ENCODE data around the gene PSMB10. TPM values are rescaled to one million over a fixed set of nuclear protein-coding genes. Genes with fewer than 3 reads are reported as not detected.
"Not testable (repeated sequence)": the region's sequence is repeated elsewhere in the genome, so short reads cannot be mapped to it uniquely, and the experiment has no call there.

PSMB10 gene
- total RNA-seq, 1 experiment from 2014 or later, result 28.7 TPM

DNA sequence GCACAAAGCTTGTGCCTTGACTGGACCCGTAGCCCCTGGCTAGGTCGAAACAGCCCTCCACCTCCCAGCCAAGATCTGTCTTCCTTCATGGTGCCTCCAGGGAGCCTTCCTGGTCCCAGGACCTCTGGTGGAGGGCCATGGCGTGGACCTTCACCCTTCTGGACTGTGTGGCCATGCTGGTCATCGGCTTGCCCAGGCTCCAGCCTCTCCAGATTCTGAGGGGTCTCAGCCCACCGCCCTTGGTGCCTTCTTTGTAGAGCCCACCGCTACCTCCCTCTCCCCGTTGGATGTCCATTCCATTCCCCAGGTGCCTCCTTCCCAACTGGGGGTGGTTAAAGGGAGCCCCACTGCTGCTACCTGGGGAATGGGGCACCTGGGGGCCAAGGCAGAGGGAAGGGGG lies 8.5 kb downstream of the PSMB10 start:
- no peak for DNase-seq (ENCODE audit: extremely low read depth, low read depth)

DNA sequence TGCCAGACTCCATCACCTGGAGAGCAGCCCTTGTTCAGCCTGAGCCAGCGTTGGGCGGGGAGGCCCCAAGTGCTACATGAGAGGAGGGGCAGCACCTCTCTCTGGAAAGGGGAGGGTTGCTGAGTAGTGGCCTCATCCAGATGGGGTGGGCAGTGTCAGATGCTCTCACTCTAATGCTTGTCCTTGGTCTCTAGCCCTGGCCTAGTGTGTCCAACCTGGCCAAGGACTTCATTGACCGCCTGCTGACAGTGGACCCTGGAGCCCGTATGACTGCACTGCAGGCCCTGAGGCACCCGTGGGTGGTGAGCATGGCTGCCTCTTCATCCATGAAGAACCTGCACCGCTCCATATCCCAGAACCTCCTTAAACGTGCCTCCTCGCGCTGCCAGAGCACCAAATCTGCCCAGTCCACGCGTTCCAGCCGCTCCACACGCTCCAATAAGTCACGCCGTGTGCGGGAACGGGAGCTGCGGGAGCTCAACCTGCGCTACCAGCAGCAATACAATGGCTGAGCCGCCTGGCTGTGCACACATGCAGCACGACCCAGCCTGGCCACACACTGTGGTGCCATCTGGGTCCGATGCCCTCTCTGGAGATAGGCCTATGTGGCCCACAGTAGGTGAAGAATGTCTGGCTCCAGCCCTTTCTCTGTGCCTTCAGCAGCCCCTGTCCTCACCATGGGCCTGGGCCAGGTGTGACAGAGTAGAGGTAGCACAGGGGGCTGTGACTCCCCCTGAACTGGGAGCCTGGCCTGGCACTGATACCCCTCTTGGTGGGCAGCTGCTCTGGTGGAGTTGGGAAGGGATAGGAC lies 9.3 kb downstream of the PSMB10 start:
- no peak for DNase-seq (ENCODE audit: extremely low read depth, low read depth)

DNA sequence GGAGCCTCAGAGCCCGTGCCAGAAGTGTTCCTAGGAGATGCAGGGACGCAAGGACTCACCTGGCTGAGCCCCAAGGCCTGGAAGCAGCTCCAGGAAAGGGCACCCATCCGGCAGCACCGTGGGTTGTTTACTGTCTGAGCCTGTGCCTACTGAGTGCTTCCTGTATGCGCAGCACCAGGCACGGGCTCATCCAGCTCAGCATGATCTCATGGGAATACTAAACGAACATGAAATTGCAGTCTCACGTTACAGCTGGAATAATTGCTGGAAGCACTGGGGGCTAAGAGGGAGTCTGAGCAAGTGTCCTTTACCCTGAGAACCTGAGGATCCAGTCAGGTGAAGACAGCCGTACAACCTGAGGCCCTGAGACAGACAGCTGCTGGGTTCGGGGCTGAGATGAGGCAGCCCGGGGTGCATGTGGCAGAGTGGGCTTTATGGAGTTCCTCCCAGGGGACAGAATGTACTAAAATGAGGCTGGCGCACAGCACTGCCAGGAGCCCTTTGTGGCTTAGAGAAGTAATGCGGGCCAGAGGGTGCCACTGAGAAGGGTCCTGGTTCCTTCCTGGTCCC lies 10.4 kb downstream of the PSMB10 start:
- no peak for DNase-seq (ENCODE audit: extremely low read depth, low read depth)

DNA sequence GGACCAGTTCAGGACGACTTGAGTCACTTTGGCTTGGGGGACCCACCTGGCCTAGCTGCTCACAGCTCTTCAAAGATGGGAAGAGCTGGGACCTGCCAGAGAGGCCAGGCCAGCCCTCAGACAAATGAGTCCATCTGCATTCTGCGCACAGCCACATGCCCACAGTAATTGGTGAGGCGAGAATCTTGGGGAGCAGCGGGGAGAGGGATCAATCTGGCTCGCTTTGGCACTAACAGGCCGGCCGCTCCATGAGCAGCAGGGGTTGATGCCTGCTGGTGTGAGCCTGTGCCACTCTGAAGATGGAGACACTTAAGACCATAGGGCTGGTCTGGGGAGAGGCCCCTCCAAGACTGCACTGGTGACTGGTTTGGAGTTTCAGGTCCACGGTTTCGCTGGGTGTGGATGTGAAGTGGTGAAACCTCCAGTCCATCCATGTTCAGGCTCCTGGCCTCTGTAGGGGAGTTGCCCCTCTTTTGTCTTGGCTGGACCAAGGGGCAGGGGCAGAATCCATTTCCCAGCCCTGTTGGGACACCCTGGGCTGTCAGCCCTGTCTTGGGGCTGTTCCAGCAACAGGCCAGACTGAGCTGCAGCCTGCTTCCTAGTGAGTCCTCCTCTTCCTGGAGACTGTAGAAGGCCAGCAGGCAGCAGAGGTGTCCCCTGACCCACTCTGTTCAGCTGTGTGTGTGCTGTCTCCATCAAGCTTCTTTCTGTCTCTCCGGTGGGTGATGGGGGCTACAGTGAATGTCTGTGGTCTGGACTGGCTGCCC lies 12.3 kb downstream of the PSMB10 start:
- no peak for DNase-seq (ENCODE audit: extremely low read depth, low read depth)

DNA sequence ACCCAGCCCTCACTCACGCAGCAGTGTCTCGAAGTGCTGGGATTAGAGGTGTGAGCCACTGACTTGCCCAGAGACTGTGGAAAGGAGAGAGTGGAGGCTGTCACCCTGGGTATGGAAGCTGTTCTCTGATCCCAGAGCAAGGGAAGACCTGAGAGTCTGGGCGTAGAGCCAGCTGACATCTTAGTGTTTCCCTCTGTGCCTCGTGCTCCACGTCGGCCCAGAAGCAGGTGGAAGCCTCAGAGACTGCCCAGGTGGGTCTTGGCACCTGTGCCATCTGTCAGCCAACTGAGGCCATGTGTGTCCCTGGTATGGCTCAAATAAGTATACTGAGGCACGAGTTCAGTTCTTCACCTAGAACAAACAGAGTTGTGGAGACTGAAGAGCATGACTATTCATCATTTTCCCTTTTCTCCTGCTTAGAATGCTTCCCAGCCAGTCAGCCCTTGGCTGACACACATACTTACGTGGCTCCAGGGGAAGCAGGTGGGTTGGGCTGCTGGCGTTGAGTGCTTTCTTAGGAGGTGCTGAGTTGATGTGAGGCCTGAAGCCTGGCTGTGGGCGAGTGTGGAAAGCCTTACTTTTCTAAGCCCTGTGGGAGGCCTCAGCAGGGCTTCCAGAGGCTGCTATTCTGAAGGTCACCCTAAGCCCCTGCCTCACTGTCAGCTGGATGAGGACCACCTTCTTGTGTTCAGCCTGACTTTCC lies 13.1 kb downstream of the PSMB10 start:
- DNase-seq (ENCODE audit: extremely low read depth, low read depth), result no peak

DNA sequence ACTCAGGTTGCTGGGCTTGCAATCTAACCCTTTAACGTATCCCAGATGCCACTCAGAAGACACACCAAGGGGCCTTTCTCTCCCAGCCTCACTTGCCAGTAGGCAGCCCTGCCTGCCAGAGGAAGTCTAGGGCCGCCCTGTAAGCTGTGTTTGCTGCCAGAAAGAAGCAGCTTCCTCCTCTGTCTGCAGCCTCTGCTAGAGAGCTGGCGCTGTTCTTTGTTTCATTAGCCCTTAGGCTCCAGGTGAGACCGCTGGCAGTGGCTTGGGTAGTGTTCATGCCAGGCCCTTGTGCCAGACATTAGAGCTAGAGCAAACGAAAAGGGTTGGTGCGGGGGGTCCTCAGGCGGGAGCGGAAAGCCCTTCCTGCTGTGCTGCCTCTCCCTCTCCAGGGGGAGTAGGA lies 13.9 kb downstream of the PSMB10 start:
- DNase-seq (ENCODE audit: extremely low read depth, low read depth), result no peak

DNA sequence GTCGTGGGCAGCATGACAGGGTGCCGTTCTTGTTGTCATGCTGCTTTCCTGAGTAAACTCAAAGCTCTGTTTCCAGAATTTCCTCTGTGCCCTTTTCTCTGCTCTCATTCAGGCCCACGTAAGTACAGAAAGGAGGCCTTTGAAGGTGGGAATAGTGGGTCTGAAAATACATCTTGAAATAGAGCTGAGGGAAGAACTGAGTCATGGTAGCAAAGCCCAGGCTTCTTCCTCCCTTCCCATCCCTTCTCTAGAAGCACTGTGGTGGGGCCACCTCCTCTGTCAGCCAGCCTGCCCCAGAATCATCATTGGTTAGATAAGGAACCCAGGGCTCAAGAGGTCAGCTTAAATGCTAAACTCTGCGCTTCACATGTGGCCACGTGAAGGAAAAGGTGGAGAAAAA lies 14.4 kb downstream of the PSMB10 start:
- DNase-seq (ENCODE audit: extremely low read depth, low read depth), result no peak

DNA sequence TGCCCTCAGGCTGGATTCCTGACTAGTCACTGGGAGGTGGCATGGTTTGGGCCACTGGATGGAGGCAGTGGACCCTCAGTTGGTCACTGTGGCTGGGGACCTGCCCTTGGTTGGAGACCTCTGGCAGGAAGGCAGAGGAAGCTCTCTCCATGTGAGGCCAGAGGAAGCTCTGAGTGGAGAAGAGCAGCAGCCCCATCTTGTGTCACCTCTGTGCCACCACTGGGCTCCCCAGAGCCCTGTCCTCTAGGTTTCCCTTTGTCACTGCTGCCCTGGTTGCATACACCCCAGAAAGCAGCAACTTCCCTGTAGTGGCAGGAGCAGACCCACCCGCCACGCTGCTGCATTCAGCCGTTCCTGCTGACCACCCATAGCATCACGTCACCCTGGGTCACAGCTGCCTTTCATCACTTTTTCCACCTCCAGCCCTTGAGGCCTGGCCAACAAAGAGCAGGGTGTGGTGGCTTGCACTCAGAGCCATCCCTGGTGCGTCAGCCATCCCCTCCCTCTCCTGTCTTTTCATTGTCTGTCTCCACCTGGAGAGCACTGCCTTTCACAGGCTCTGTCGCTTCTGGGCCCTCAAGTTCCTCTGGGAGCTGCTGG lies 16.9 kb downstream of the PSMB10 start:
- DNase-seq (ENCODE audit: extremely low read depth, low read depth), result no peak

DNA sequence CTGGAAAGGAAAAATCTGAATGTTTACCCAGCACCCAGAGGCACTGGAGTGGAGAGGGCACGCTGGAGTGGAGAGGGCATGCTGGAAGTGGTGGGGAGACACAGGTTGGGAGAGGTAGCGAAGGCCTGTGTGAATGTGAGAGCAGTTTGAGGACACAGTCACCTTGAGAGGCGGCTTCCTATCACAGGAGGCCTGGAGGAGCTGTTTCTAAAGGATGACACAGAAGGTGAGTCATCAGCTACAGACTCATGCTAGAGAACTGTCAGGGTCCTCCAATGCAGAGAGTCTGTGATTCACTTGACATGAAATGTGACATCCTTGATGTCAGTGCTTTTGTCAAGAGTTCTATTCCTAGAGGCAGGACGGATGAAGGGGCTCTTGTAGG lies 18.8 kb downstream of the PSMB10 start:
- DNase-seq (ENCODE audit: extremely low read depth, low read depth), result peak; percentile 61

DNA sequence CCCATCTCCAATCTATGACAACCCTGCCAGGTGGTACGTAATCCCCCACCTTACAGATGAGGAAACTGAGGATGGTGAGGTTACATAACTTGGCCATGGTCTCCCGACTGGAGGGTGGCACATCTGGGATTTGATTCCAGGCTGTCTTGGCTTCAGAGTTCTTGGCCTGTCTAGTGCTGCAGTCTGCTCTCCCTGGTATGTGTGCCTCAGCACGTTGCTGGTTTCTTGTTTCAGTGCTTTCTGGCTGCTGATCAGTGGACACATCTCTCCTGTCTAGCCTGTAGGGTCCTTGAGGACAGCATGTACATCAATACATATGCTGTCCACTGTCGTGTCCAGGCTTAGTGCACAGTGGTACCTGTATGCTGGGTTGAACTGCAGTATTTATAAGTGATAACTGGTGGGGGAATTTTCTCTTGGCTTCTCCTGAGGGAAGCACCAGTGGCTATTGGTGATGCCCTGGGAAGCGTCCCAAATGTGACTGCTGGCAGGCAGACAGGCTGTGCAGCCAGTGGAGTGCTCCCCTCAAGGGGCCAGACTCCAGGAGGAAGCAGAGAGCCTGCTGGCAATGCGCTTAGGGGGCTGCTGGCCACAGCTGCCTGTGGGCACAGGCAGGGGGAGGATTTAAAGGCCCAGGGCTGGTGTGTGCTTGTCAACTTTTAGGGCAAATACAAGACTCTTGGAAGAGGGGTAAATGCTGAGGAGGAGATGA lies 19.4 kb downstream of the PSMB10 start:
- DNase-seq (ENCODE audit: extremely low read depth, low read depth), result no peak

DNA sequence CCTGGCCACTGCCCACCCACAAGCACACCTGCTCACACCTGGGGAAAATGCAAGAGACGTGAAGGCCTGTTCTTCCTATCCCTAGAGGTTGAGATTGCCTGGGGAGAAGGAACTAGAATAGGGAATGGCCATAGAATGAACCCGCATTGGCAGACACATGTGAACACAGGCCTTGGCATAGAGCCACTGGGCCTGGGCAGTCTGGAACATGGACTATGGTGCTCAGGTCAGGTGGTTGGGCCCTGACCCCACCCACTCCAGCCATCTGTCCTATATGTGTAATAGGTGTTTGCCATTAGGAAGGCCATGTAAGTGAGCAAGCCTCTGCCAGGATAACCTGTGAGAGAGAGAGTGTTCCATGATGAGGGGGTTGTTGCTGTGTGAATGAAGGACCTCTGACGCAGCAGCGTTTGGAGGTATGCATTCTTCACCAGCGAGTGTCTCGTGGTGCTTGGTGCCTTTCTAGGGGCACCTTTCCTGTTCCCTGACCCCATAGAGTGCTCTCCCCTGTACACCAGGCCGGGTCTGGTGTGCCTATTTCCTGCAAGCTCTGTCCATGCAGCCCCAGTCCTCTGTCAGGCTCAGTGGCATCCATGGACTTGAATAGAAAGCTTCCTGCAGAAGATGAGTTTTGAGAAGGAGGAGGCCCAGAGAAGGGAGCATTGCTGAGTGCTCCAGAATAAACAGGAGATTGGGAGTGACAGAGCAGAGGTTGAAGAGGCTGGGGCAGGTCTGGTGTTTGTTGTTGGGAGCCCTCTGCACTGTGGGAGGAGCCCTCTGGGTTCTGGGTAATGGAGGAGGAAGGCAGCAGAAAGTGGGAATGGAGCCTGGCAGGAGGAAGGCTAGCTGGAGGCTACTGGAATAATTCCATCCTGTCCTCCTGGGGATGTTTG lies 20.6 kb downstream of the PSMB10 start:
- DNase-seq (ENCODE audit: extremely low read depth, low read depth), result no peak

DNA sequence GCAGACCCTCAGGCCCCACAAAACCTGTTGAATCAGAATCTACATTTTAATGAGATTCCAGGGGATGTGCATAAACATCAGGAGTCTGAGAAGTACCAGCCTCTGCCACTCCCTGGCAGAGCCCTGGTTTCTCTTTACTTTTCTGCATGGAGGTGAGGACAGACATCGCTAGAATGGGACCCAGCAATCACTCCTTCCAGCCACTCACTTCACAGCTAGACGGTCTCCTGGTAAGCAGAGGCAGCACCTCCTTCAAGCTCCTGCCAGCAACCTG lies 21.2 kb downstream of the PSMB10 start:
- not testable (repeated sequence) for DNase-seq (ENCODE audit: extremely low read depth, low read depth)

DNA sequence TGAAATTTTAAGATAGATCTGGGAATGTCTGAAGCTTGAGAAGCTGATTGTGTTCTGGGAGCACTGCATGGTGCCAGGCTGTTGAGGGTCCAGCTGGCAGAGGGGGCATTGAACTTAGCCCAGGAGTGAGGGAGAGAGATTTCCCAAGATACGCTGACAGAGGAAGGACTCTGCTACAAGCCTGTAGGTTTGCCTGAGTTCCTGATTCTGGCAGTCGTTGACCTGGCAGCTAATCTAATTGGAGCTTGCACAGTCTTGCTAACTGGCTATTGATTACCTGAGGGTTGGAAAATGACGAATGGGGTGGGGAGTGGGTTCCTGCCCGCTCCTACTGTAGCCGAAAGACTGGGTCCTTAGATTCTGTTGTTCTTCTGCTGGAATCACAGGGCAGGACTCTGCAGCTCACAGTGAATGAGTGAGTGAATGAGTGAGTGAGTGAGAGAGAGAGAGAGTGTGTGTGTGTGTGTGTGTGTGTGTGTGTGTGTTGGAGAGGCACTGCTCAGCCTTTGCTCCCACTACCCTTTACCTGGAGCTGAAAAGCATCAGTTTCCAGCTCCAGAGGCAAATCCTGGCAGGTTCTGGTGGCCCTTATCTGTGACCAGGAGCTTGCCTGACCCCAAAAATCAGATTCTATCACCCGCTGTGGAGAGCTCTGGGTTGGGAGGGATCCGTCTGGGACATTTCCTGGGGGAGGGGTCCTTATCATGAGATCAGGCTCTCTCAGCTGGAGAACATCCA lies 21.7 kb downstream of the PSMB10 start:
- no peak for DNase-seq (ENCODE audit: extremely low read depth, low read depth)

DNA sequence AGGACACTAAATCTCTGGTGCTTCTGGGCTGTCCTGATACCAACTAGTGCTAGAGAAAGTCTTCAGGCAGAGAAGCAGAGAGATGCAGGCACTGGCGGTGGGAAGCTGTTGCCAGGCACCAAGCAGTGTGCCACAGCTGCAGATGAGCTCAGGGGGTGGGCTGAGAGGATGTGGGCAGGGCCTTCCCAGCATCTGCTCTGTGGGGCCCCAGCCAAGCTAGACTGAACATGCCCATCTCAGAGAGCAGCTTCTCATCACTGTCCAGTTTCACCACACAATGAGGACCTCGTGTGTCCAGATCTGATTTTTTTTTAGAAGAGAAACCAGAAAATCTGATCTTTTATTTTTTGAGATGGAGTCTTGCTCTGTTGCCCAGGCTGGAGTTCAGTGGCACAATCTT lies 26.5 kb downstream of the PSMB10 start:
- no peak for DNase-seq (ENCODE audit: extremely low read depth, low read depth)

DNA sequence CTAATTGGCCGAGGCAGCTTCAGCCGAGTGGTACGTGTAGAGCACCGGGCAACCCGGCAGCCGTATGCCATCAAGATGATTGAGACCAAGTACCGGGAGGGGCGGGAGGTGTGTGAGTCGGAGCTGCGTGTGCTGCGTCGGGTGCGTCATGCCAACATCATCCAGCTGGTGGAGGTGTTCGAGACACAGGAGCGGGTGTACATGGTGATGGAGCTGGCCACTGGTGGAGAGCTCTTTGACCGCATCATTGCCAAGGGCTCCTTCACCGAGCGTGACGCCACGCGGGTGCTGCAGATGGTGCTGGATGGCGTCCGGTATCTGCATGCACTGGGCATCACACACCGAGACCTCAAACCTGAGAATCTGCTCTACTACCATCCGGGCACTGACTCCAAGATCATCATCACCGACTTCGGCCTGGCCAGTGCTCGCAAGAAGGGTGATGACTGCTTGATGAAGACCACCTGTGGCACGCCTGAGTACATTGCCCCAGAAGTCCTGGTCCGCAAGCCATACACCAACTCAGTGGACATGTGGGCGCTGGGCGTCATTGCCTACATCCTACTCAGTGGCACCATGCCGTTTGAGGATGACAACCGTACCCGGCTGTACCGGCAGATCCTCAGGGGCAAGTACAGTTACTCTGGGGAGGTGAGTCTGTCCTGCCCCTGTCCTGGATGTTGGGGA lies 27.5 kb downstream of the PSMB10 start:
- DNase-seq (ENCODE audit: extremely low read depth, low read depth), result no peak

DNA sequence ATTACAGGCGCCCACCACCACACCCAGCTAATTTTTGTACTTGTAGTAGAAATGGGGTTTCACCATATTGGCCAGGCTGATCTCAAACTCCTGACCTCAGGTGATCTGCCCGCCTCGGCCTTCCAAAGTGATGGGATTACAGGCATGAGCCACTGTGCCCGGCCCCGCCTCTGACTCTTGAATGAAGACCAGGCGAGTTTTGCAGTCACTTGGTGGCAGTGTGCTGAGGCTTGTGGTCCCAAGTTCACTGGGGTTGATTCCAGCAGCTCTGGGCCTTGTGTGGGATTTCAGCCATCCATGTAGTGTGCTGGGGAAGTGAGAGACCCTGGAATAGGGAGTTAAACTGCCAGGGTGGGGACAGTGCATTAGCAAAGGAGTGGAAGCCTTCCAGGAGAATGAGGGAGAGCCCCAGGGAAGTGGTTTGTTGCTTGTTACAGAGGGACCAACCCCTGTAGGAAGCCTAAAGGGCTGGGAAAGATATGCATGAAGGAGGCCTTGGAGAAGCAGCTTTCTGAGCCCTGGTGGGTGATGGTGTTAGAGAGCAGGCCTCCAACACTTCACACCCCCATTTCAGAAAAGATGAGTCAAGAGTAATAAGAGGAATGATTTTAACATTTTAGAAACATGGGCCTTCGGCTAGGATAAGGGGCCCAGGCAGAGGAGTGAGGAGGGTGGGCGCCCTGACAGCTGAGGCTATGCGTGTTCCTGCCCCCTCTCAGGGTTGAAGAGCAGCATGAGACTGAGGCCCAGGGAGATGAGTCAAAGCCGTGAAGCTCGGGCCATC lies 29.1 kb downstream of the PSMB10 start:
- no peak for DNase-seq (ENCODE audit: extremely low read depth, low read depth)

DNA sequence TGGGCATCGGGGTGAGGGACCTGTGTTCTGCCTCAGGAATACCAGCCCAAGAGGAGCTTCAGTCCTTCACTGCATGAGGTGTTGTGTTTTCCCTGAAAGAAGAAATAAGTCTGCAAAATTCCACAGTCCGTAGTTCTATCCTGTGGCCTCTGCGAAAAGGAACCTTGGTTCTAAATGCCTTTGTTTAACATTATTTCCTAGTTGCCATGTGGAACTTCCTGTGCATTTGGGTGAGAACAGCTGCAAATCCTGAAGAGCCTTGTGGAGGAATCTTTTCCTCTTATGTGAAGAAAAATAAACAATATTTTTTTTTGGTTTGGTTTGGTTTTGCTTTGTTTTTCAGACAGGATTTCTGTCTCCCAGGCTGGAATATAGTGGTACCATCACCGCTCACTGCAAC lies 33.8 kb downstream of the PSMB10 start:
- DNase-seq (ENCODE audit: extremely low read depth, low read depth), result no peak
